Astrocyte (in vitro differentiated cells and primary cell): ENCODE measurements around the gene PAPPA2. TPM values are rescaled to one million over a fixed set of nuclear protein-coding genes. Genes with fewer than 3 reads are reported as not detected.

ENCODE experiments used
- DNase-seq: peaks from one replicate; pipeline ENCODE4 v3.0.0-alpha.2; 2010; ENCODE audit warnings: low read depth
- FAIRE-seq: peaks from 2 replicates; lab custom pipeline; 2011; peaks lifted over from hg19 to GRCh38; lab: Jason Lieb, UNC
- H2AFZ ChIP-seq: 2 replicates; pipeline ENCODE4 v1.6.0; 2012; ENCODE audit warnings: low read depth, low read length, inconsistent platforms
- H3K27ac ChIP-seq: 2 replicates; pipeline ENCODE4 v1.5.1; 2011; ENCODE audit warnings: low read depth, low read length, inconsistent platforms
- H3K27me3 ChIP-seq: 2 replicates; pipeline ENCODE4 v1.6.0; 2011; ENCODE audit warnings: low read length, inconsistent platforms; ENCODE audit not compliant: insufficient read depth
- H3K36me3 ChIP-seq: 2 replicates; pipeline ENCODE4 v1.5.1; 2011; ENCODE audit warnings: low read length, inconsistent platforms; ENCODE audit not compliant: insufficient read depth
- H3K4me1 ChIP-seq: 2 replicates; pipeline ENCODE4 v1.5.1; 2011; ENCODE audit warnings: low read length, inconsistent platforms; ENCODE audit not compliant: insufficient read depth
- H3K4me2 ChIP-seq: 2 replicates; pipeline ENCODE4 v1.6.0; 2012; ENCODE audit warnings: low read length, inconsistent platforms
- H3K4me3 ChIP-seq: 2 replicates; pipeline ENCODE4 v1.5.1; 2011; ENCODE audit warnings: low read depth, mild to moderate bottlenecking, low read length, inconsistent platforms; ENCODE audit not compliant: insufficient read depth
- H3K79me2 ChIP-seq: 2 replicates; pipeline ENCODE4 v1.6.0; 2012; ENCODE audit warnings: mild to moderate bottlenecking, low read length, inconsistent platforms; ENCODE audit not compliant: insufficient read depth
- H3K9ac ChIP-seq: 2 replicates; pipeline ENCODE4 v1.6.0; 2012; ENCODE audit warnings: mild to moderate bottlenecking, low read length, inconsistent platforms
- H3K9me3 ChIP-seq: 2 replicates; pipeline ENCODE4 v1.5.1; 2012; ENCODE audit warnings: low read depth, mild to moderate bottlenecking, low read length, inconsistent platforms; ENCODE audit not compliant: insufficient read depth
- H4K20me1 ChIP-seq: 2 replicates; pipeline ENCODE4 v1.6.0; 2012; ENCODE audit warnings: low read length, inconsistent platforms; ENCODE audit not compliant: insufficient read depth
- H3K27ac Mint-ChIP-seq: one replicate; pipeline ENCODE4 v1.8.0; 2021; ENCODE audit warnings: mild to moderate bottlenecking, mixed read lengths; ENCODE audit not compliant: unreplicated experiment
- H3K27me3 Mint-ChIP-seq: one replicate; pipeline ENCODE4 v1.8.0; 2021; ENCODE audit warnings: low read depth, mixed read lengths; ENCODE audit not compliant: unreplicated experiment
- H3K36me3 Mint-ChIP-seq: one replicate; pipeline ENCODE4 v1.8.0; 2021; ENCODE audit warnings: low read depth, mixed read lengths; ENCODE audit not compliant: unreplicated experiment
- H3K4me1 Mint-ChIP-seq: one replicate; pipeline ENCODE4 v1.8.0; 2021; ENCODE audit warnings: low read depth, mixed read lengths; ENCODE audit not compliant: unreplicated experiment
- H3K4me3 Mint-ChIP-seq: one replicate; pipeline ENCODE4 v1.8.0; 2021; ENCODE audit warnings: mild to moderate bottlenecking, moderate library complexity, mixed read lengths; ENCODE audit not compliant: unreplicated experiment
- H3K9me3 Mint-ChIP-seq: one replicate; pipeline ENCODE4 v1.8.0; 2021; ENCODE audit warnings: mild to moderate bottlenecking, mixed read lengths; ENCODE audit not compliant: unreplicated experiment
- CTCF ChIP-seq: IDR thresholded peaks from 2 replicates; pipeline ENCODE4 v1.5.1; 2011; ENCODE audit warnings: low read depth, mild to moderate bottlenecking, inconsistent platforms, low read length, moderate library complexity; ENCODE audit not compliant: insufficient read depth
- EZH2 ChIP-seq: IDR thresholded peaks from 2 replicates; pipeline ENCODE4 v1.6.1; 2012; ENCODE audit warnings: mild to moderate bottlenecking, low read length, inconsistent platforms; ENCODE audit not compliant: insufficient read depth
- total RNA-seq: library from RNA; stranded (reverse); gene quantifications from 2 replicates; pipeline ENCODE4 v1.2.1, GENCODE V29; 2021

The PAPPA2 gene
- total RNA-seq, 1 donor from 2014 or later = 19.0 TPM

- H3K79me2 ChIP-seq = no peaks in the 10 kb centered on the region
- H2AFZ ChIP-seq = no peak overlapping the region
- H4K20me1 ChIP-seq = no peaks in the 10 kb centered on the region
- H3K36me3 ChIP-seq = no peaks in the 10 kb centered on the region
- TF ChIP-seq EZH2 (no peak), CTCF (no peak)
- H3K27me3 Mint-ChIP-seq = peaks cover 1% of the 10 kb centered on the region
- peaks cover 7% of the 10 kb centered on the region for H3K9me3 Mint-ChIP-seq
- no peaks in the 10 kb centered on the region for H3K9me3 ChIP-seq
- H3K4me3 Mint-ChIP-seq = no peak overlapping the region
- H3K27ac ChIP-seq = no peak overlapping the region
- no peaks in the 10 kb centered on the region for H3K27me3 ChIP-seq
- H3K4me1 ChIP-seq = no peaks in the 10 kb centered on the region
- no peak overlapping the region for H3K27ac Mint-ChIP-seq
- no peak overlapping the region for H3K4me2 ChIP-seq
- DNase-seq (no peak), FAIRE-seq (no peak)
- no peaks in the 10 kb centered on the region for H3K36me3 Mint-ChIP-seq
- H3K9ac ChIP-seq = no peak overlapping the region
- H3K4me1 Mint-ChIP-seq = peaks cover 5% of the 10 kb centered on the region
- H3K4me3 ChIP-seq = no peak overlapping the region
Observed at GRCh38 chr1:176504848-176505553, 42.0 kb downstream of the PAPPA2 start.

- FAIRE-seq (no peak), DNase-seq (no peak)
- no peak overlapping the region for H3K4me3 ChIP-seq
- H3K79me2 ChIP-seq = no peaks in the 10 kb centered on the region
- Mint-ChIP-seq H3K4me3 (no peak overlapping the region), H3K36me3 (no peaks in the 10 kb centered on the region), H3K27ac (no peak overlapping the region), H3K9me3 (peaks cover 3% of the 10 kb centered on the region), H3K27me3 (no peaks in the 10 kb centered on the region), H3K4me1 (peaks cover 25% of the 10 kb centered on the region)
- H2AFZ ChIP-seq = no peak overlapping the region
- no peak overlapping the region for H3K4me2 ChIP-seq
- H3K27me3 ChIP-seq = no peaks in the 10 kb centered on the region
- no peaks in the 10 kb centered on the region for H4K20me1 ChIP-seq
- no peaks in the 10 kb centered on the region for H3K9me3 ChIP-seq
- H3K27ac ChIP-seq = no peak overlapping the region
- H3K36me3 ChIP-seq = no peaks in the 10 kb centered on the region
- H3K9ac ChIP-seq = no peak overlapping the region
- no peaks in the 10 kb centered on the region for H3K4me1 ChIP-seq
- TF ChIP-seq EZH2 (no peak), CTCF (no peak)
Observed at GRCh38 chr1:176512966-176513365, 50.0 kb downstream of the PAPPA2 start.

- DNase-seq (peak; percentile 75), FAIRE-seq (no peak)
- Histone ChIP-seq H3K4me1 (no peaks in the 10 kb centered on the region), H3K4me3 (no peak overlapping the region), H2AFZ (no peak overlapping the region), H3K9me3 (no peaks in the 10 kb centered on the region), H3K4me2 (no peak overlapping the region), H3K36me3 (no peaks in the 10 kb centered on the region), H3K9ac (no peak overlapping the region), H3K27ac (no peak overlapping the region), H3K27me3 (no peaks in the 10 kb centered on the region), H4K20me1 (no peaks in the 10 kb centered on the region), H3K79me2 (no peaks in the 10 kb centered on the region)
- Mint-ChIP-seq H3K36me3 (no peaks in the 10 kb centered on the region), H3K4me3 (peak overlapping the region; percentile 11), H3K27me3 (peaks cover under 1% of the 10 kb centered on the region), H3K27ac (peak overlapping the region; percentile 95), H3K9me3 (peaks cover 3% of the 10 kb centered on the region), H3K4me1 (peaks cover 29% of the 10 kb centered on the region)
- TF ChIP-seq EZH2 (no peak), CTCF (no peak)
Observed at GRCh38 chr1:176515310-176515709, 52.3 kb downstream of the PAPPA2 start.
